ENCODE results near the gene TEX11.

GRCh38 chrX:70485466-70485865, 423.0 kb downstream of the TEX11 start:
- TF ChIP-seq CTCF (IDR thresholded peaks at IDR 0.05): no peak
- no peak for TF ChIP-seq POLR2AphosphoS5 (IDR thresholded peaks at IDR 0.05)
